SK-N-SH treated with all-trans-retinoic acid at 6 μM for 48 hours (cell line): Measurements from ENCODE around the gene MOK.

Experiments used
- ATAC-seq: fragments of 200-7000 bp; cut with Tn5 transposase; 3 replicates; pipeline ENCODE4 v1.9.1; 2020; ENCODE audit warnings: mild to moderate bottlenecking, moderate library complexity
- ARNTL ChIP-seq: fragments of 450-650 bp; formaldehyde crosslinking; IDR thresholded peaks from 2 replicates; pipeline ENCODE4 v1.5.0; 2020; ENCODE audit warnings: low read depth, mild to moderate bottlenecking, moderate library complexity, borderline replicate concordance
- BACH2 ChIP-seq: fragments of 250-450 bp; sonication (Bioruptor Pico); IDR thresholded peaks from 2 replicates; pipeline ENCODE4 v1.9.0; 2021; ENCODE audit warnings: mild to moderate bottlenecking, borderline replicate concordance
- CSDC2 ChIP-seq: fragments of 250-450 bp; sonication (Bioruptor Pico); IDR thresholded peaks from 2 replicates; pipeline ENCODE4 v1.5.0; 2020; ENCODE audit warnings: mild to moderate bottlenecking, moderate library complexity
- GLIS3 ChIP-seq: fragments of 250-450 bp; sonication (Bioruptor Pico); IDR thresholded peaks from 2 replicates; pipeline ENCODE4 v1.5.0; 2020; ENCODE audit warnings: mild to moderate bottlenecking, moderate library complexity
- OSR1 ChIP-seq: fragments of 250-450 bp; sonication (Bioruptor Pico); IDR thresholded peaks from 2 replicates; pipeline ENCODE4 v1.8.0; 2022; ENCODE audit warnings: moderate library complexity, mild to moderate bottlenecking, inconsistent platforms
- PPARA ChIP-seq: fragments of 250-450 bp; sonication (Bioruptor Pico); IDR thresholded peaks from 2 replicates; pipeline ENCODE4 v1.5.0; 2020; ENCODE audit warnings: mild to moderate bottlenecking, borderline replicate concordance
- RARB ChIP-seq: fragments of 250-450 bp; sonication (Bioruptor Pico); IDR thresholded peaks from 2 replicates; pipeline ENCODE4 v1.8.0; 2021; ENCODE audit warnings: mild to moderate bottlenecking, moderate library complexity
- SNAI2 ChIP-seq: fragments of 250-450 bp; sonication (Bioruptor Pico); IDR thresholded peaks from 2 replicates; pipeline ENCODE4 v1.5.0; 2020; ENCODE audit warnings: mild to moderate bottlenecking, moderate library complexity
- TCF4 ChIP-seq: fragments of 250-450 bp; sonication (Bioruptor Pico); IDR thresholded peaks from 2 replicates; pipeline ENCODE4 v1.8.0; 2021; ENCODE audit warnings: mild to moderate bottlenecking, moderate library complexity, borderline replicate concordance
- ZC3H10 ChIP-seq: fragments of 250-450 bp; sonication (Bioruptor Pico); IDR thresholded peaks from 2 replicates; pipeline ENCODE4 v1.5.1; 2021; ENCODE audit warnings: mild to moderate bottlenecking, moderate library complexity
- ZFP3 ChIP-seq: fragments of 250-450 bp; sonication (Bioruptor Pico); IDR thresholded peaks from 2 replicates; pipeline ENCODE4 v1.5.0; 2020; ENCODE audit warnings: mild to moderate bottlenecking, moderate library complexity
- ZFP30 ChIP-seq: fragments of 450-650 bp; formaldehyde crosslinking; IDR thresholded peaks from 2 replicates; pipeline ENCODE4 v1.5.0; 2022; ENCODE audit warnings: mild to moderate bottlenecking, moderate library complexity
- TF ChIP-seq, protein P1 (sequence below): fragments of 250-450 bp; sonication (Bioruptor Pico); IDR thresholded peaks from 2 replicates; pipeline ENCODE4 v1.5.0; 2020; ENCODE audit warnings: mild to moderate bottlenecking, moderate library complexity
- TF ChIP-seq, protein P2 (sequence below): fragments of 250-450 bp; sonication (Bioruptor Pico); IDR thresholded peaks from 2 replicates; pipeline ENCODE4 v1.8.0; 2020; ENCODE audit warnings: mild to moderate bottlenecking, moderate library complexity, borderline replicate concordance
- TF ChIP-seq, protein P3 (sequence below): fragments of 250-450 bp; sonication (Bioruptor Pico); IDR thresholded peaks from 2 replicates; pipeline ENCODE4 v1.8.0; 2021; ENCODE audit warnings: low read depth, mild to moderate bottlenecking, moderate library complexity, borderline replicate concordance
- TF ChIP-seq, protein P4 (sequence below): fragments of 250-450 bp; sonication (Bioruptor Pico); IDR thresholded peaks from 2 replicates; pipeline ENCODE4 v1.5.1; 2021; ENCODE audit warnings: mild to moderate bottlenecking, moderate library complexity

MOK gene

DNA sequence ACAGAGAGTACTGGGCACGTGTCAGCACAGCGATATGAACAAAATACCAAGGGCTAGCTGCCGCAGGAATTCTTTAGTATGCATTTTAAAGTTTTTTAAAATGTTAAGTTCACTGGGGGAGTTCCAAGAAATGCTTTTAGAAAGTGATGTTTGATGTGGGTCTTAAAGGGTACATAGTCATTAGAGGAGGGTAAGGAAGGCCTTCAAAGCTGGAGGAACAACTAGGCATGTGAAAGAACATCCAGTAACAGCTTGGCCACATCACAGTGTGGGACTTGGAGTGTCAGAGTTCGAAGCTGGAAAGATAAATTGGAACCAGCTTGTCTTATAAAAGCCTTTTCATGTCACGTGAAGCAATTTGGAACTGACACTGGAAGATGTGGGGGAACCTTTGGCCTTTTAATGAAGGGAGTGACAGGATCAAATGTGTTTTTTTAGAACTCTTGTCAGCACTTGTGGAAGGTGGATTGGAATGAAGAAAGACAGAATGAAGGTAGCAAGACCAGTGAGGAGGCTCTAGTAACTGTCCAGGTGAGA is 107.6 kb downstream of the MOK start:
- TF ChIP-seq ZC3H10 (CRISPR knock-in tag) (no peak), RARB (CRISPR knock-in tag) (no peak), CSDC2 (no peak), BACH2 (CRISPR knock-in tag) (no peak), PPARA (CRISPR knock-in tag) (no peak)
- TF ChIP-seq, protein P1, sequence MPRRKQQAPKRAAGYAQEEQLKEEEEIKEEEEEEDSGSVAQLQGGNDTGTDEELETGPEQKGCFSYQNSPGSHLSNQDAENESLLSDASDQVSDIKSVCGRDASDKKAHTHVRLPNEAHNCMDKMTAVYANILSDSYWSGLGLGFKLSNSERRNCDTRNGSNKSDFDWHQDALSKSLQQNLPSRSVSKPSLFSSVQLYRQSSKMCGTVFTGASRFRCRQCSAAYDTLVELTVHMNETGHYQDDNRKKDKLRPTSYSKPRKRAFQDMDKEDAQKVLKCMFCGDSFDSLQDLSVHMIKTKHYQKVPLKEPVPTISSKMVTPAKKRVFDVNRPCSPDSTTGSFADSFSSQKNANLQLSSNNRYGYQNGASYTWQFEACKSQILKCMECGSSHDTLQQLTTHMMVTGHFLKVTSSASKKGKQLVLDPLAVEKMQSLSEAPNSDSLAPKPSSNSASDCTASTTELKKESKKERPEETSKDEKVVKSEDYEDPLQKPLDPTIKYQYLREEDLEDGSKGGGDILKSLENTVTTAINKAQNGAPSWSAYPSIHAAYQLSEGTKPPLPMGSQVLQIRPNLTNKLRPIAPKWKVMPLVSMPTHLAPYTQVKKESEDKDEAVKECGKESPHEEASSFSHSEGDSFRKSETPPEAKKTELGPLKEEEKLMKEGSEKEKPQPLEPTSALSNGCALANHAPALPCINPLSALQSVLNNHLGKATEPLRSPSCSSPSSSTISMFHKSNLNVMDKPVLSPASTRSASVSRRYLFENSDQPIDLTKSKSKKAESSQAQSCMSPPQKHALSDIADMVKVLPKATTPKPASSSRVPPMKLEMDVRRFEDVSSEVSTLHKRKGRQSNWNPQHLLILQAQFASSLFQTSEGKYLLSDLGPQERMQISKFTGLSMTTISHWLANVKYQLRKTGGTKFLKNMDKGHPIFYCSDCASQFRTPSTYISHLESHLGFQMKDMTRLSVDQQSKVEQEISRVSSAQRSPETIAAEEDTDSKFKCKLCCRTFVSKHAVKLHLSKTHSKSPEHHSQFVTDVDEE (CRISPR knock-in tag), result no peak
- ATAC-seq, result no peak

DNA sequence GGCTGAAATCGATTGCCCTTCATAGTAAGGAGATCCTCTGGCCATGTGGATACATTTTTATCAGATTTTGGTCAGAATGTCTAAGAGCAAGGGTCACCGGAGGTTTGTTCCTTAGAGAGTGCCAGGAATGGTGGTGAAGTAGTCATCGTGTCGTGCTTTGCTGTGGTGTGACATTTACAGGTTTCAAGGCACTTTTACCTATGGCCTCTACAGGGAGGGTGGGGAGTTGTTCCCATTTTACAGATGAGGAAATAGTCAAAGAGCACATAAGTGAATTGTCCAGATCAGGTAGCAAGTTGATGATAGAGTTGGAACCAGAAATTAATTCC is 108.1 kb downstream of the MOK start:
- TF ChIP-seq ZFP3 (CRISPR knock-in tag) (no peak), SNAI2 (CRISPR knock-in tag) (no peak), BACH2 (CRISPR knock-in tag) (no peak), TCF4 (CRISPR knock-in tag) (no peak), ARNTL (no peak), OSR1 (no peak), ZFP30 (CRISPR knock-in tag) (no peak), GLIS3 (no peak), CSDC2 (no peak)
- TF ChIP-seq, protein P2, sequence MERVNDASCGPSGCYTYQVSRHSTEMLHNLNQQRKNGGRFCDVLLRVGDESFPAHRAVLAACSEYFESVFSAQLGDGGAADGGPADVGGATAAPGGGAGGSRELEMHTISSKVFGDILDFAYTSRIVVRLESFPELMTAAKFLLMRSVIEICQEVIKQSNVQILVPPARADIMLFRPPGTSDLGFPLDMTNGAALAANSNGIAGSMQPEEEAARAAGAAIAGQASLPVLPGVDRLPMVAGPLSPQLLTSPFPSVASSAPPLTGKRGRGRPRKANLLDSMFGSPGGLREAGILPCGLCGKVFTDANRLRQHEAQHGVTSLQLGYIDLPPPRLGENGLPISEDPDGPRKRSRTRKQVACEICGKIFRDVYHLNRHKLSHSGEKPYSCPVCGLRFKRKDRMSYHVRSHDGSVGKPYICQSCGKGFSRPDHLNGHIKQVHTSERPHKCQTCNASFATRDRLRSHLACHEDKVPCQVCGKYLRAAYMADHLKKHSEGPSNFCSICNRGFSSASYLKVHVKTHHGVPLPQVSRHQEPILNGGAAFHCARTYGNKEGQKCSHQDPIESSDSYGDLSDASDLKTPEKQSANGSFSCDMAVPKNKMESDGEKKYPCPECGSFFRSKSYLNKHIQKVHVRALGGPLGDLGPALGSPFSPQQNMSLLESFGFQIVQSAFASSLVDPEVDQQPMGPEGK (CRISPR knock-in tag), result no peak
- TF ChIP-seq, protein P3, sequence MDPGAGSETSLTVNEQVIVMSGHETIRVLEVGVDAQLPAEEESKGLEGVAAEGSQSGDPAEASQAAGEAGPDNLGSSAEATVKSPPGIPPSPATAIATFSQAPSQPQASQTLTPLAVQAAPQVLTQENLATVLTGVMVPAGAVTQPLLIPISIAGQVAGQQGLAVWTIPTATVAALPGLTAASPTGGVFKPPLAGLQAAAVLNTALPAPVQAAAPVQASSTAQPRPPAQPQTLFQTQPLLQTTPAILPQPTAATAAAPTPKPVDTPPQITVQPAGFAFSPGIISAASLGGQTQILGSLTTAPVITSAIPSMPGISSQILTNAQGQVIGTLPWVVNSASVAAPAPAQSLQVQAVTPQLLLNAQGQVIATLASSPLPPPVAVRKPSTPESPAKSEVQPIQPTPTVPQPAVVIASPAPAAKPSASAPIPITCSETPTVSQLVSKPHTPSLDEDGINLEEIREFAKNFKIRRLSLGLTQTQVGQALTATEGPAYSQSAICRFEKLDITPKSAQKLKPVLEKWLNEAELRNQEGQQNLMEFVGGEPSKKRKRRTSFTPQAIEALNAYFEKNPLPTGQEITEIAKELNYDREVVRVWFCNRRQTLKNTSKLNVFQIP (CRISPR knock-in tag), result no peak
- TF ChIP-seq, protein P1 (CRISPR knock-in tag), result no peak
- TF ChIP-seq, protein P4, sequence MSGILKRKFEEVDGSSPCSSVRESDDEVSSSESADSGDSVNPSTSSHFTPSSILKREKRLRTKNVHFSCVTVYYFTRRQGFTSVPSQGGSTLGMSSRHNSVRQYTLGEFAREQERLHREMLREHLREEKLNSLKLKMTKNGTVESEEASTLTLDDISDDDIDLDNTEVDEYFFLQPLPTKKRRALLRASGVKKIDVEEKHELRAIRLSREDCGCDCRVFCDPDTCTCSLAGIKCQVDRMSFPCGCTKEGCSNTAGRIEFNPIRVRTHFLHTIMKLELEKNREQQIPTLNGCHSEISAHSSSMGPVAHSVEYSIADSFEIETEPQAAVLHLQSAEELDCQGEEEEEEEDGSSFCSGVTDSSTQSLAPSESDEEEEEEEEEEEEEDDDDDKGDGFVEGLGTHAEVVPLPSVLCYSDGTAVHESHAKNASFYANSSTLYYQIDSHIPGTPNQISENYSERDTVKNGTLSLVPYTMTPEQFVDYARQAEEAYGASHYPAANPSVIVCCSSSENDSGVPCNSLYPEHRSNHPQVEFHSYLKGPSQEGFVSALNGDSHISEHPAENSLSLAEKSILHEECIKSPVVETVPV (CRISPR knock-in tag), result no peak
- no peak for ATAC-seq

DNA sequence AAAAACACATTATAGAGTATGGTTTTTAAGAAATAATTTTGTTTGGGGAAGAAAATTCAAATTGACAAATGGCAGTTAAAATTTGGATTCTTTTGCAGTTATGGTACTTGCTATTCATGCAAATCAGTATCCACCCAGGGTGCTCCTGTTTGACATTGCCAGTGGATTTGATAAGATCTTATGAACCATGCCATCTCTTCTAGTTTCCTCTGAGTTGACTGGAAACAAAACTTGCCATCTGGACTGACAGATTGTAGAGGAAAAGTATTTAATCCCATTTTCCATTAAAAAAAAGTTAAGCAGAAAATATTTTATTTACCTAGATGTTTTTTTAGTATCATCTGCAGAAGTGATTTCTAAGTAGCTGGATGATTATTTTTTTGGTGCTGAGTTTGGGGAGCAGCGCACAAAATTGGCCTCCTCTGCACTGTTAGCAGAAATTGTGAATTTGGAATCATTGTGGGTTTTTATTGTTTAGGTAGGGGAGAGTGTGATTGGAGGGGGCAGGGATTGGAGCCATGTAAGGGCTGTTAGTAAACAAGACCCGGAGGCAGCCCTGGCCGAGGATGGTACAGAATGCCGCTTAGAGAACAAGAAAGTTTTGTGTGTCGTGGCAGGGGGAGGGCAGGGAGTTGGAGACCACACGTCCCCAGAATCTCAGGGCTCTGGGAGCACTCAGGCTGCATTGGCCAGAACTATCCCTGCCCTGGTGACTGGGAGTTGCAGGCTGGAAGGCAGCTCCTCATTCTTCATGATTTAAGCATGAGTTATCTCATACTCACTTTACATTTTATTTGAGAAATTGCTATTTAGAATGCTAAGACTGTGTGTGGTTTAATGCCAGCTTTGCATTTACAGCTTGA is 108.7 kb downstream of the MOK start:
- no peak for ATAC-seq
- TF ChIP-seq BACH2 (CRISPR knock-in tag) (no peak), CSDC2 (no peak), TCF4 (CRISPR knock-in tag) (no peak)
